Karpas-422 (cell line): ENCODE data around the gene OR4C5. TPM values are rescaled to one million over a fixed set of nuclear protein-coding genes. Genes with fewer than 3 reads are reported as not detected.
"Not testable (repeated sequence)": the region's sequence is repeated elsewhere in the genome, so short reads cannot be mapped to it uniquely, and the experiment has no call there.

Source experiments
- DNase-seq: peaks from one replicate; pipeline ENCODE4 v3.0.0-alpha.2; 2015
- H2AFZ ChIP-seq: fragments of 200-600 bp; sonication (generic); 2 replicates; pipeline ENCODE4 v1.6.1; 2014; ENCODE audit warnings: antibody characterized with exemption, low read length, mixed read lengths
- H3K27ac ChIP-seq: fragments of 200-600 bp; sonication (generic); 2 replicates; pipeline ENCODE4 v1.5.1; 2014; ENCODE audit warnings: mild to moderate bottlenecking, low read length, moderate library complexity
- H3K27me3 ChIP-seq: fragments of 200-600 bp; sonication (generic); 2 replicates; pipeline ENCODE4 v1.6.1; 2014; ENCODE audit warnings: low read length, mixed read lengths
- H3K36me3 ChIP-seq: fragments of 200-600 bp; sonication (generic); 2 replicates; pipeline ENCODE4 v1.6.1; 2014; ENCODE audit warnings: low read length, mixed read lengths; ENCODE audit not compliant: insufficient read depth
- H3K4me1 ChIP-seq: fragments of 200-600 bp; sonication (generic); 2 replicates; pipeline ENCODE4 v1.6.1; 2014; ENCODE audit warnings: mild to moderate bottlenecking, low read length, mixed read lengths
- H3K4me2 ChIP-seq: fragments of 200-600 bp; sonication (generic); 2 replicates; pipeline ENCODE4 v1.6.1; 2014; ENCODE audit warnings: low read length, low read depth, mild to moderate bottlenecking; ENCODE audit not compliant: poor library complexity, severe bottlenecking
- H3K4me3 ChIP-seq: fragments of 200-600 bp; sonication (generic); 2 replicates; pipeline ENCODE4 v1.5.1; 2014; ENCODE audit warnings: mild to moderate bottlenecking, antibody characterized with exemption, low read length, mixed read lengths
- H3K79me2 ChIP-seq: fragments of 200-600 bp; sonication (generic); 2 replicates; pipeline ENCODE4 v1.6.1; 2014; ENCODE audit warnings: mild to moderate bottlenecking, low read length, mixed read lengths
- H3K9ac ChIP-seq: fragments of 200-600 bp; sonication (generic); 2 replicates; pipeline ENCODE4 v1.6.0; 2014; ENCODE audit warnings: low read length
- H3K9me2 ChIP-seq: fragments of 200-600 bp; sonication (generic), shearing (Covaris generic); replicated peaks from 2 replicates; pipeline ENCODE4 v1.6.0; 2014; ENCODE audit warnings: mild to moderate bottlenecking, low read length, moderate library complexity; ENCODE audit not compliant: insufficient read depth
- H3K9me3 ChIP-seq: fragments of 300-700, 200-600 bp; sonication (generic); 2 replicates; pipeline ENCODE4 v1.6.1; 2014; ENCODE audit warnings: low read length, mixed read lengths
- H4K20me1 ChIP-seq: fragments of 200-600 bp; sonication (generic); 2 replicates; pipeline ENCODE4 v1.6.1; 2014; ENCODE audit warnings: mild to moderate bottlenecking, antibody characterized with exemption, low read length, low read depth; ENCODE audit not compliant: insufficient read depth
- total RNA-seq: library from RNA; depleted of rRNA; stranded (reverse); fragments of >200 nt; shearing (Covaris generic); gene quantifications from 2 replicates; pipeline ENCODE4 v1.2.3, GENCODE V29; 2014; ENCODE audit warnings: low replicate concordance; rRNA removed

OR4C5 gene
- not detected in 2 replicates for total RNA-seq

- Histone ChIP-seq H4K20me1 (no peaks in the 10 kb centered on the region), H3K36me3 (no peaks in the 10 kb centered on the region), H3K4me1 (no peaks in the 10 kb centered on the region)
Measured at GRCh38 chr11:48366365-48366764, at the start of gene OR4C5. Gene OR4C5 (minus strand): TSS chr11:48366465. CDS start chr11:48366465, 0 bp downstream.

DNA sequence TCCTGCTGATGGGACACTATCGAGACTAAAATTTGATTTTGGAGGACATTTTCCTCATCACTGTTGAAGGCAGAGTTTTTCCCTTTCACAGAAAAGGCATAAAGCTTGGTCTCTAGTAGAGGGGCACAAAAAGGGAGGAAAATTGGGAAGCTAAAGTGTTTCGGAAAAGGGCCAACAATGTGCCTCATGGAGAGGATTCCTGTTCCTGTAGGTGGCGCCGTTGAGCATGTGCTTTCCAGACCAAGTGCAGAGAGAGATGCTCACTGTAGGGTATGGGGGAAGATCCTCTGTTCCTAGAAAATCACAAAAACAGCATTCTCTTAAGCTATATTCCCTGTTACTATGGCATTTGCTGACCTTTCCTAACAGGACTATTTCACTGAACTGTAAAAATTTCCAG is 18.4 kb upstream of the OR4C5 start:
- no peaks in the 10 kb centered on the region for H3K27me3 ChIP-seq
- no peak overlapping the region for H3K4me2 ChIP-seq
- no peaks in the 10 kb centered on the region for H3K36me3 ChIP-seq
- no peaks in the 10 kb centered on the region for H3K79me2 ChIP-seq
- H4K20me1 ChIP-seq, result no peaks in the 10 kb centered on the region
- H3K9me2 ChIP-seq, result no peaks in the 10 kb centered on the region
- H2AFZ ChIP-seq, result no peak overlapping the region
- no peaks in the 10 kb centered on the region for H3K4me1 ChIP-seq
- DNase-seq, result peak; percentile 43
- peaks cover 5% of the 10 kb centered on the region for H3K9me3 ChIP-seq
- no peak overlapping the region for H3K4me3 ChIP-seq
- no peak overlapping the region for H3K27ac ChIP-seq
- H3K9ac ChIP-seq, result no peak overlapping the region

More at GRCh38 chr11:48366365-48366764, at the start of gene OR4C5:
- H3K27ac ChIP-seq, result no peak within 1 kb of the TSS
- no peak for DNase-seq
- no peak within 1 kb of the TSS for H3K4me2 ChIP-seq
- H3K9me3 ChIP-seq, result no peaks in the 10 kb centered on the region
- no peak within 1 kb of the TSS for H3K9ac ChIP-seq
- no peaks in the 10 kb centered on the region for H3K27me3 ChIP-seq
- no peak within 1 kb of the TSS for H3K4me3 ChIP-seq
- H3K79me2 ChIP-seq, result no peaks in the 10 kb centered on the region
- H3K9me2 ChIP-seq, result no peaks in the 10 kb centered on the region
- no peak within 1 kb of the TSS for H2AFZ ChIP-seq

GRCh38 chr11:48384151-48384550 is 17.9 kb upstream of the OR4C5 start:
- not testable (repeated sequence) for H4K20me1 ChIP-seq, H3K9me2 ChIP-seq, H3K9me3 ChIP-seq, H2AFZ ChIP-seq, H3K4me3 ChIP-seq, H3K27me3 ChIP-seq, H3K79me2 ChIP-seq, H3K27ac ChIP-seq, DNase-seq, H3K36me3 ChIP-seq, H3K9ac ChIP-seq, H3K4me1 ChIP-seq, H3K4me2 ChIP-seq

- DNase-seq, H3K36me3 ChIP-seq, H3K9ac ChIP-seq, H3K27ac ChIP-seq, H2AFZ ChIP-seq, H3K4me2 ChIP-seq, H3K27me3 ChIP-seq, H3K4me3 ChIP-seq, H3K79me2 ChIP-seq, H4K20me1 ChIP-seq, H3K9me2 ChIP-seq, H3K9me3 ChIP-seq, H3K4me1 ChIP-seq: not testable (repeated sequence)
Measured at GRCh38 chr11:48361289-48361688, 5.0 kb downstream of the OR4C5 start.

DNA sequence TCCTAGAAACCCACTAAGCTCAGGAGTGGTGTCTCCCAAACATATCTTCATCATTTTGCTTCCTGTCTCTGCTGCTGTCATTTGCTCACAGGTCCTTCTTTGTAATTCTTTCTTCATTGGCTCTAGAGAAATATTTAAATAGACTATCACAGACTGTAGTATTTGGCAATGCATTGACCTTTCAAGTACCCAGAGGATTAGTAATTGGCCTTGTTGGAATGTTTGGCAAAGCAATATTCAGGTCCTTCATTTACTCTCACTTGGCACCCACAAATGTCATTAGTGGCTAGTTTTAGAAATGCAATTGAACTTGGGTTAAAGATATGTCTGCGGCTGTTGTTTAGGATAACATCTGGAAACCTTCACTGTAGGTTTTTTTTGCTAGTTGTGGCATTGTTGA is 11.6 kb downstream of the OR4C5 start:
- Histone ChIP-seq H3K4me2 (no peak overlapping the region), H3K27ac (no peak overlapping the region), H3K4me1 (peaks cover 5% of the 10 kb centered on the region; the same call in 1 of the 2 replicates), H3K9ac (no peak overlapping the region), H3K36me3 (no peaks in the 10 kb centered on the region), H3K79me2 (no peaks in the 10 kb centered on the region), H4K20me1 (no peaks in the 10 kb centered on the region), H3K27me3 (no peaks in the 10 kb centered on the region), H3K4me3 (no peak overlapping the region), H3K9me3 (no peaks in the 10 kb centered on the region), H2AFZ (no peak overlapping the region), H3K9me2 (no peaks in the 10 kb centered on the region)
- DNase-seq, result no peak

GRCh38 chr11:48354013-48354412 is 12.3 kb downstream of the OR4C5 start:
- no peaks in the 10 kb centered on the region for H3K36me3 ChIP-seq
- no peaks in the 10 kb centered on the region for H4K20me1 ChIP-seq
- no peak overlapping the region for H3K4me3 ChIP-seq
- no peaks in the 10 kb centered on the region for H3K27me3 ChIP-seq
- H3K9me2 ChIP-seq, result no peaks in the 10 kb centered on the region
- no peak overlapping the region for H3K4me2 ChIP-seq
- H3K9ac ChIP-seq, result no peak overlapping the region
- no peak overlapping the region for H2AFZ ChIP-seq
- H3K27ac ChIP-seq, result no peak overlapping the region
- no peaks in the 10 kb centered on the region for H3K9me3 ChIP-seq
- no peak for DNase-seq
- H3K79me2 ChIP-seq, result no peaks in the 10 kb centered on the region
- H3K4me1 ChIP-seq, result peaks cover 5% of the 10 kb centered on the region; the same call in 1 of the 2 replicates

- not testable (repeated sequence) for H3K79me2 ChIP-seq, H3K9me3 ChIP-seq, DNase-seq, H4K20me1 ChIP-seq, H3K36me3 ChIP-seq, H3K4me3 ChIP-seq, H3K9me2 ChIP-seq, H3K4me2 ChIP-seq, H3K9ac ChIP-seq, H3K27me3 ChIP-seq, H2AFZ ChIP-seq, H3K27ac ChIP-seq, H3K4me1 ChIP-seq
Measured at GRCh38 chr11:48346286-48346685, 20.0 kb downstream of the OR4C5 start.

DNA sequence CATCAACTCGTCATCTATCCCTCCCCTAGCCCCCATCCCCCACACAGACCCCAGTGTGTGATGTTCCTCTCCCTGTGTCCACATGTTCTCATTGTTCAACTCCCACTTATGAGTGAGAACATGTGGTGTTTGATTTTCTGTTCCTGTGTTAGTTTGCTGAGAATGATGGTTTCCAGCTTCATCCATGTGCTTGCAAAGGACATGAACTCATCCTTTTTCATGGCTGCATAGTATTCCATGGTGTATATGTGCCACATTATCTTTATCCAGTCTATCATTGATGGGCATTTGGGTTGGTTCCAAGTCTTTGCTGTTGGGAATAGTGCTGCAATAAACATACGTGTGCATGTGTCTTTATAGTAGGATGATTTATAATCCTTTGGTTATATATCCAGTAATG is 23.8 kb downstream of the OR4C5 start:
- H3K79me2 ChIP-seq, H4K20me1 ChIP-seq, H3K27ac ChIP-seq, H3K9me2 ChIP-seq, H3K27me3 ChIP-seq, H3K36me3 ChIP-seq, H2AFZ ChIP-seq, H3K9me3 ChIP-seq, H3K4me2 ChIP-seq, H3K9ac ChIP-seq, DNase-seq, H3K4me3 ChIP-seq, H3K4me1 ChIP-seq: not testable (repeated sequence)

DNA sequence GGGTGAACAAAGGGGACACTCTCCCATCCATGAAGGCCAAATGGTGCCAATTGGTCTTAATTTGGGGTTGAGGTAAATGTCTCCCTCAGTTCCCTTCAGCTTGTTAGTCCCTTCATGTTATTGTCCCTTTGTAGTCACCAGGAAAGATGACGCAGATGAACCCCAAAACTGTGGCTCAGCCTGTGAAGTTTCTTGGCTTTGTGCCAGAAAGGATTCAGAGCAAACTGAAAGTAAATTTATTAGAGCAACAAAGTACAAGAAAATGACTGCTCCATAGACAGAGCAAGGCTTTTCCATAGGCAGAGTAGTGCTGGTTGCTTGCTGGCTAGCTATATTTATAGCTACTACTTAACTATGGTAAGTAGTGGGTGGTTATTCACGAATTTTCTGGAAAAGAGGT is 24.8 kb downstream of the OR4C5 start:
- Histone ChIP-seq H3K4me1 (no peaks in the 10 kb centered on the region; the same call in 1 of the 2 replicates), H4K20me1 (no peaks in the 10 kb centered on the region), H3K79me2 (no peaks in the 10 kb centered on the region), H3K9me2 (no peaks in the 10 kb centered on the region), H3K27ac (no peak overlapping the region), H2AFZ (no peak overlapping the region), H3K27me3 (no peaks in the 10 kb centered on the region), H3K36me3 (no peaks in the 10 kb centered on the region), H3K4me2 (no peak overlapping the region), H3K9me3 (no peaks in the 10 kb centered on the region), H3K4me3 (no peak overlapping the region), H3K9ac (no peak overlapping the region)
- DNase-seq, result no peak
